HG02678 (cell line): ENCODE results near the gene PFKP.
A peak's percentile ranks its signal among the peaks of the same experiment; 100 is the strongest.
"Not testable (repeated sequence)": the region's sequence is repeated elsewhere in the genome, so short reads cannot be mapped to it uniquely, and the experiment has no call there.

ENCODE experiments used
- ATAC-seq: cut with Tn5 transposase; IDR thresholded peaks from one replicate; pipeline ENCODE4 v1.9.1; 2021; ENCODE audit warnings: mild to moderate bottlenecking, moderate library complexity; ENCODE audit not compliant: unreplicated experiment

Gene PFKP

GRCh38 chr10:3046981-3047547 lies 20.3 kb upstream of the PFKP start:
- no peak for ATAC-seq

DNA sequence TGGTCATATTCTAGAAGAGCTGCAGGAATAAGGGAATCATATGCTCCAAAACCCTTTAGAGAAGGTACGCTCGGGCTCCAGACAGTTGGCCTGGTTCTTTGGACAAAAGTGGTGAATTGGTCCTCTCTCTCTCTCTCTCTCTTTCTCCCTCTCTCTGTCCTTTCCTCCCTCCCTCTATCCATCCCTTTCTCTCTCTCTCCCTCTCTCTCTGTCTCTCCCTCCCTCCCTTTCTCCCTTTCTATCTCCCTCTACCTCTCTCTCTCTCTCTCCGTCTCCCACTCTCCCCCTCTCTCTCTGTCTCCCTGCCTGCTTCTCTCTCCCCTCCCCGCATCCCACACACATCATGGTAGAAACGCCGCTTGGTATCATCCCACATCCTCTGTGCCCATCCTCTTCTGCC lies 19.8 kb upstream of the PFKP start:
- no peak for ATAC-seq

- no peak for ATAC-seq
These were observed 19.0 kb upstream of the PFKP start for GRCh38 chr10:3048119-3049019.

DNA sequence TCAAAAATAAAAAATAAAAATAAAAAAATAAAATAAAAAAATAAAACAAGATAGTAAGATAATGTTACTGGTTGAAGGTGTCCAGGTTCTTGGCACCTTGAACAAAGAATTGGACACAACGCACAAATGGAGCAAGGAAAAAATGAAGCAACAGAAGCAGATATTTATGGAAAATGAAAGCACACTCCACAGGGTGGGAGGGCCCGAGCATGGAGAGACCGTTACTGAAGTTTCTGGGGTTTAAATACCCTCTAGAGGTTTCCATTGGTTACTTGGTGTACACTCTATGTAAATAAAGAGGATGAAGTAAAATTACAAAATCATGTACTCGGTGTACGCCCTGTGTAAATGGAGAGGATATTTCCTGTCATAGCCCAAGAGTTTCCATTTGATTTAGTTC lies 15.7 kb upstream of the PFKP start:
- ATAC-seq, result no peak

DNA sequence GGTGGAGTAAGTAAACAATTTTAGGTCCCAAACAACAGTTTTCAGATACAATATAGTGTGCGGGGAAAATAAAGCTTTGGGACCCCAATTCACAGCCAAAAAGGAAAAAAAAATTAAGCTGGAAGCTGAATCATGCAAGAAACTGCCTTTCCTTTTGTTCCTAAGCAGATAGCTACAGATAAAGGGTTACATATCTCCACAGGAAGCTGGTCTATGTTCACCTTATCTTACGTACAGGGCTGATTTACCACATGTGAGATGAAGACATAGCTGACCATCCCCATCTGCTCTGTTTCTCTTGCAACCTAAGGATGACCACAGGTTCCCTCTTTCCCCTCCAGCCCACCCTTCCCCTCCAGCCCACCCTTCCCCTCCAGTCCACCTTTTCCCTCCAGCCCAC lies 14.2 kb upstream of the PFKP start:
- ATAC-seq, result no peak

GRCh38 chr10:3054183-3054850 lies 13.0 kb upstream of the PFKP start:
- ATAC-seq, result no peak

DNA sequence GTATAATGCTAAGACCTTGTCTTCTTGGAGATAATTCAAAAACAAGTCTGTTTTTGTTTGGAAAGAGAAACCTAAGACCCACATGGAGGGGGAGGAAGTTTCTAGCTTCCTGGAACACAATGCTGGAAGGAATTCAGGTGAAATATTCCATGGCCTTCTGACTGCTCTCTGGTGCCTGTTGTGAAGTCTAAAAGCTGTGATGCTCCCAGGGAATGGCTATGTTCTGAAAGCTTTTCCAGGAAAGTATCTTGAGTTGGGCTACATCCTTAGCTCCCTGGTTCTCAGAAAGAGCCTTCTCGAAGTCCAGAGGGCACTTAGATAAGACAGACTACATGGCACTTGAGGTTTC lies 12.5 kb upstream of the PFKP start:
- no peak for ATAC-seq

DNA sequence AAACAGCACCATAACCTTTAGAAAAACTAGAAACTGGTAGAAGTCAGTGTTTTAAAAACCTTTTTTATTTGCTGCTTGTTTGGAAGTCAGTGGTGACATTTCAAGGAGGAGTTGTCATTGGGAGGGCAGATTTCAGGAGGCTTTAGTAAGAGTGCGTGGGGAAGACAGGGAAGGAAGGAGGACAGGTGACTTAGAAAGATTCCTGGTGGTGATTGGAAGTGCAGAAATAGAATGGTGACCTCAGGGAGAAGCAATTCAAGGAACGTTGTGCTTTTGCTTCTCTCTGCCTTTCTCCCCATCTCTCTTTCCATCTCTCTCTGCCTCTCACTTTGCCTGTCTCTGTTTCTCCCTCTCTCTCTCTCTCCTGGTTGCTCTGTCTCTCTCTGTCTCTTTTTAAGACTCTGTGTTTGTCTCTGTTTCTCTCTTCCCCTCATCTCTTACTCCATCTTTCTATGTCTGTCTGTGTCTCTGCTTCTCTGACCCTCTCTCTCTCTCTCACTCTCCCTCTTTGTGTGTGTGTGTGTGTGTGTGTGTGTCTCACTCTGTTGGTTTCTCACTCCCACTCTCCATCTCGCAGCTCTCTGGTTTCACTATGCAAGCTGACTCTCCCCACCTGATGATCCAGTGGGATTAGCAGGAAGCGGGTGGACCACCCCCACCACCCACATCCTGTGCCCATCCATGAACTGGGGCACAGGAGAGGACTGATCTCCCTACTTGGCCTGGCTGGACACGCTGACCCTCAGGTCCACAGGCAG lies 10.9 kb upstream of the PFKP start:
- ATAC-seq, result no peak

DNA sequence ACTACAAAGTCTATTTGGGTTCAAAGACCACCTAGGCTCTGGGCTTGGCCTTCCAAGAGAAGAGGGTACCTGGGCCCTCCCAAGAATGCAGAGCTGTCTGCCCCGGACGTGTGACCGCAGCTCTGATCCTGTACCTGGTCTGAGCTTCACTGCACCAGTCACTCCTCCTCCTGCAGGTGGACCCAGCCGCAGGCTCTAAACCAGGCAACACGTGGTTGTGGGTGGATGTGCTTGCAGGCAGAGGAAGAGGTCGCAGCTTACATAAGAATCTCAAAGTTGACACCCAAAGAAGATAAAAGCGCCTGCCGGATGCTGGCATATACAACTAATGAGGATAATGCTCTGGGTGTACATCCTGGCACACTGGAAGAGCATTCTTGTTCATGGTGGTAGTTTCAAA lies 9.4 kb upstream of the PFKP start:
- ATAC-seq, result no peak

DNA sequence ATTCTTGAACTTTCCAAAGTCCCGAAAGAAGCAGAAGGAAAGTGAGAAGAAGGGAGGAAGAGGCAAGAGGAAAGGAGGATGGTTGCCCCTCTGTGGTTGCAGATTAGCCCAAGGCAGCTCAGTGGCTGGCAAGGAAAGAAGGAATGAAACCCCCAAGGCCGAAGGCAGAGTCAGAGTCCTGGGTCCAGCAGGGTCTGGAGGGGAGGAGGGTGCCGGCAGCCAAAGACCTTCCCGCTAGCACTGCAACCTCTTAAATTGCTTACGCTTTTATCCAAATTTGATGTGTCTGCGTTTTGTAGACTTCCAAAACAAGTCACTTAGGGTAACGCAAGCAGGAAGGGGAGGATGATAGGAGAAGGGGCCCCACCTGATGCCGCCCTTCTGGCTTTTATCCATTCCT lies 7.4 kb upstream of the PFKP start:
- ATAC-seq, result no peak

GRCh38 chr10:3060481-3060889 lies 6.9 kb upstream of the PFKP start:
- no peak for ATAC-seq

GRCh38 chr10:3061323-3061898 lies 5.9 kb upstream of the PFKP start:
- ATAC-seq, result not testable (repeated sequence)

GRCh38 chr10:3062502-3063186 lies 4.7 kb upstream of the PFKP start:
- no peak for ATAC-seq

DNA sequence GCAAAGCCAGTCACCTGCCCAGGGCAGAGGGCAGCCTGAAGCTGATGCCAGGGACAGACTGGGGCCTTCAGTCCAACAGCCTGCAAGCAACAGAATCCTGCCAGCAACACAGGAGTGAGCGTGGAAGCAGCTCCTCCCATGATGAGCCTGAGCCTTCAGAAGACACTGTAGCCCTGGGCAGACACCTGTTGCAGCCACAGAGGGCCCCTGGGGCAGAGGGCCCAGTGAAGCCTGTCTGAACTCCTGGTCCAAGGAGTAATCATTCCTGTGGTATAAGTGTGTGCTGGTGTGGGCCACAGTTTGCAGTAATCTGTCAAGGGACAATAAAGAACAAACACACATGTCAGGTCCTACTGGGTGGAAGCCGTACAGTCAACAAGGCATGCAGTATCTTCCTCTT lies 2.9 kb upstream of the PFKP start:
- no peak for ATAC-seq

- ATAC-seq, result no peak
These were observed 1.7 kb upstream of the PFKP start for GRCh38 chr10:3065622-3066021.

DNA sequence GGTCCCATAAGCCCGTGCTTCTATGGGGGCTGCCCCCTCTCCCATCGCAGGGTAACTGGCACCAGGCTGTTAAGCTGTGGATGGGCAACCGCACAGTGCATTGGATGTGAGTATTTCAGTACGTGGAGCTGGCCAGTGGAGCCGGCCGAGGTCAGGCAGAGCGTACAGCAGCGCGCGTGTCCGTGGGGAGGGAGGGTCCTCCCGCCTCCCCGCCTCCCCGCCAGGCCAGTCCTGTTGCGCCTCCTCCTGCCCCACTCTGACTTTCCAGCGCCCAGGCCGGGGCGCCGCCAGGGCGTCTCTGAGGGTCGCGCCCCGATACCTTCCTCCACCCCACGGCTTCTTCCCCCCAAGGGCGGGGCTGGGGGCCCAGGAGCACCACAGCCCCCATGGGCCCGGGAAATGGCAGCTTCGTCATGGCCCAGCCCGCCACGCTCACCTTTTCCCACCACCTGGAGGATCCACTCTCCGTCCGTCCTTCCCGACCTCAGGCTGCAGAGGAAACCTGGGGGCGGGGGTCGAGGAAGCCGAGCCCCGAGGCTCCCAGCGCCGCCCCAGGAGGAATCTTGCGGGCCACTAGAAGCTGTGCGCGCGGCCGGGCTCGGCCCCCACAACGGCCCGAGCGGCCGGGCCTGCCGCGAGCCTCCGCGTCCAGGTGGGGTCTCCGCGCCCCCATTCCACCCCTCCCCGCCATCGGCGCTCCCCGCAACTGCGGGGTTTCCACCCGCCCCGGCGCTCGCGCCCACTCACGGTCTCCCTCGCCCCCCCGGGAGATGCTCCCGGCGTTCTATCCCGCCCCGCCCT lies 831 bp upstream of the PFKP start:
- no peak for ATAC-seq

GRCh38 chr10:3067859-3068179 lies 471 bp downstream of the PFKP start:
- peak; percentile 5 for ATAC-seq

DNA sequence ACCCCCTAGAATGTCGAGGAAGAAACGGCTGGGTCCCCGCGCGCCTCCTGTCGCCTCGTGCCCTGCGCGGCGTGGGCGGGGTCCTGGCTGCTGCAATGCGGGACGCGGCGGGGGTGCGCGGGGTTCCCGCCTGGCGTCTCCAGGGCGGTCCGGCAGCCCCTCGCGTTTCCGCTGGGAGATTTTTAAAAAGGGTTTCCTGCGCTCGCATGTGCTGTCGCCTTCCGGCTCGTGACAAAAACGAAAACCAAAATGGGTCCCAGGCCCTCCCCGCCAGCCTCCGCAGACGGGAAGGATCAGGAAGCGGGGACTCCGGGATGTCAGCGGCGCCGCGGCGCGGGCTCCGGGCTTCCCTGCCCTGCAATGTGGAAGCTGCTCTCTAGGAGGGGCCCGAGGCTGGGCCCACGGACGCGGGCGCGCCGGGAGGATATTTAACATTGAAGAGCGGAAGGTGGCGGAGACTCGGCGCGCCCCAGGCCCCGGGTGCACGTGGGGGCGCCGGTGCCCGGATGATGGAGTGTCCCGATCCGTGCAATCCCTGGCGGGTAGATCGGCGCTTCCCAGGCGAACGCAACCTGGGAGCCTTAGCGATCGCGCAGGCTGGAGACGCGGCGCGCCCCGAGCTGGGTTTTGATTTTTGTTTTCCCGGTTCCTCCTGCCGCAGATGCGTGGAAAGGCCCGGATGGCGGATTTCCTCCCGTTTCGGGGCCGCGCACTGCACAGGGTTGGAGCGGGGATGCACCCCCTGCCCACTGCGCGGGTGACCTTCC lies 1.0 kb downstream of the PFKP start:
- ATAC-seq, result peak; percentile 35
